Mucosa of descending colon (tissue), 3 donors: ENCODE data around the gene CHEK1. TPM values are rescaled to one million over a fixed set of nuclear protein-coding genes. Genes with fewer than 3 reads are reported as not detected.
"Not testable (repeated sequence)": the region's sequence is repeated elsewhere in the genome, so short reads cannot be mapped to it uniquely, and the experiment has no call there.

ENCODE experiments used
- ATAC-seq: fragments of 200-7000 bp; cut with Tn5 transposase; one replicate; pipeline ENCODE4 v1.9.1; 2020; ENCODE audit warnings: mild to moderate bottlenecking, moderate library complexity
- DNase-seq, 3 donors: peaks; one replicate each; pipeline ENCODE4 v3.0.0-alpha.2; 2020
- H3K36me3 ChIP-seq: fragments of 200-600 bp; one replicate; pipeline ENCODE4 v1.8.0; 2021; ENCODE audit warnings: low read depth, mild to moderate bottlenecking
- H3K4me1 ChIP-seq: fragments of 200-600 bp; one replicate; pipeline ENCODE4 v1.8.0; 2021; ENCODE audit warnings: low read depth, mild to moderate bottlenecking
- H3K4me3 ChIP-seq: fragments of 200-600 bp; one replicate; pipeline ENCODE4 v1.8.0; 2021; ENCODE audit warnings: mild to moderate bottlenecking
- H3K9me3 ChIP-seq: fragments of 200-600 bp; one replicate; pipeline ENCODE4 v1.8.0; 2021; ENCODE audit warnings: mild to moderate bottlenecking
- intact Hi-C, 2 donors: fragments of 100-400 bp; cut with DNase I in 1 of 2; cut with micrococcal nuclease in 1 of 2; formaldehyde crosslinking; loops; one replicate each; pipeline versions ENCODE4 v1.11.0 to v1.11.1; 2022; cut with DNase I, micrococcal nuclease
- total RNA-seq, 3 donors: library from RNA; stranded (reverse); fragmentation: NEBNext Ultra II Directional in 2 of 3; extraction: Animal tissue kit (Norgen Biotek cat#: 25700) in 2 of 3; gene quantifications; one replicate each; pipeline versions ENCODE4 v1.2.1 to v1.2.4, GENCODE V29; 2021 to 2023
- TF ChIP-seq, protein P1 (sequence below): fragments of 200-600 bp; IDR thresholded peaks from one replicate; pipeline ENCODE4 v1.8.0; 2022; ENCODE audit warnings: antibody characterized with exemption, mild to moderate bottlenecking
- donor health status: DM: no; HTN: no; CAD: no; lungs with moderate emphysema.
- donor health status: DM: no; HTN: no; CAD: no.
- donor health status: DM: no; HTN: yes; CAD: no.

The CHEK1 gene
- total RNA-seq, 3 donors from 2014 or later = 5.6 to 15.0 (median 8.8) TPM

GRCh38 chr11:125694951-125695350 lies 70.0 kb downstream of the CHEK1 start:
- no peaks in the 10 kb centered on the region for H3K4me1 ChIP-seq
- ATAC-seq = no peak
- intact Hi-C loops = no loop called here
- no peaks in the 10 kb centered on the region for H3K9me3 ChIP-seq
- H3K36me3 ChIP-seq = no peaks in the 10 kb centered on the region
- TF ChIP-seq, protein P1, sequence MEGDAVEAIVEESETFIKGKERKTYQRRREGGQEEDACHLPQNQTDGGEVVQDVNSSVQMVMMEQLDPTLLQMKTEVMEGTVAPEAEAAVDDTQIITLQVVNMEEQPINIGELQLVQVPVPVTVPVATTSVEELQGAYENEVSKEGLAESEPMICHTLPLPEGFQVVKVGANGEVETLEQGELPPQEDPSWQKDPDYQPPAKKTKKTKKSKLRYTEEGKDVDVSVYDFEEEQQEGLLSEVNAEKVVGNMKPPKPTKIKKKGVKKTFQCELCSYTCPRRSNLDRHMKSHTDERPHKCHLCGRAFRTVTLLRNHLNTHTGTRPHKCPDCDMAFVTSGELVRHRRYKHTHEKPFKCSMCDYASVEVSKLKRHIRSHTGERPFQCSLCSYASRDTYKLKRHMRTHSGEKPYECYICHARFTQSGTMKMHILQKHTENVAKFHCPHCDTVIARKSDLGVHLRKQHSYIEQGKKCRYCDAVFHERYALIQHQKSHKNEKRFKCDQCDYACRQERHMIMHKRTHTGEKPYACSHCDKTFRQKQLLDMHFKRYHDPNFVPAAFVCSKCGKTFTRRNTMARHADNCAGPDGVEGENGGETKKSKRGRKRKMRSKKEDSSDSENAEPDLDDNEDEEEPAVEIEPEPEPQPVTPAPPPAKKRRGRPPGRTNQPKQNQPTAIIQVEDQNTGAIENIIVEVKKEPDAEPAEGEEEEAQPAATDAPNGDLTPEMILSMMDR = no peak
- no peak for DNase-seq
- H3K4me3 ChIP-seq = no peak overlapping the region

- intact Hi-C loops = no loop called here
These were observed 76.2 kb downstream of the CHEK1 start for GRCh38 chr11:125701018-125701610.

GRCh38 chr11:125701858-125702621 lies 77.1 kb downstream of the CHEK1 start:
- TF ChIP-seq, protein P1 = no peak
- H3K4me3 ChIP-seq = no peak overlapping the region
- no peak for ATAC-seq
- no peaks in the 10 kb centered on the region for H3K36me3 ChIP-seq
- no peaks in the 10 kb centered on the region for H3K9me3 ChIP-seq
- intact Hi-C loops = no loop called here
- no peaks in the 10 kb centered on the region for H3K4me1 ChIP-seq
- DNase-seq = no peak

More at GRCh38 chr11:125701018-125701610, 76.2 kb downstream of the CHEK1 start:
- H3K36me3 ChIP-seq = no peaks in the 10 kb centered on the region
- TF ChIP-seq, protein P1 = no peak
- ATAC-seq = no peak
- no peaks in the 10 kb centered on the region for H3K9me3 ChIP-seq
- H3K4me3 ChIP-seq = no peak overlapping the region
- no peaks in the 10 kb centered on the region for H3K4me1 ChIP-seq
- DNase-seq = no peak

GRCh38 chr11:125704686-125705085 lies 79.7 kb downstream of the CHEK1 start:
- H3K4me3 ChIP-seq, DNase-seq, H3K36me3 ChIP-seq, H3K9me3 ChIP-seq, ATAC-seq, intact Hi-C loops, H3K4me1 ChIP-seq: not testable (repeated sequence)

DNA sequence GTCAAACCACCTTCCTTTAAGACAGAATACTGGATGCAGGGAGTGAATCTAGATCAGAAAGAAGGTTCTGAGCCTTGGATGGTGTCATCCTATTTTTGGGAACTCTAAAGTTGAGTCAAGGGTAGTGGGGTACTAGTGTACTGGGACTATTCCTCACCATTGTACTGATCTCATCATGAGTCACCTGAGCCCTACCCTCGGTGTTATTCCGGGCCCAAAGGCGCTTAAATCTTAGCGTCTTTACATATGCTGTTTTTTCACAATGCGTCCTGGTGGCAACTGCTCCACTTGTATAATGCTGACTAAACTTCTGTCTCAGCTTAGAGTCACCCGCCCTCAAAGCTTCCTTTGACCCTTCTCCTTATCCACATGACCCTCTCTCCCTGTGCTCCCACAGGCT lies 95.8 kb downstream of the CHEK1 start:
- H3K4me1 ChIP-seq = no peaks in the 10 kb centered on the region
- H3K9me3 ChIP-seq = no peaks in the 10 kb centered on the region
- DNase-seq (no peak), ATAC-seq (no peak)
- intact Hi-C loops = no loop called here
- no peaks in the 10 kb centered on the region for H3K36me3 ChIP-seq
- H3K4me3 ChIP-seq = no peak overlapping the region
- TF ChIP-seq, protein P1 = no peak

GRCh38 chr11:125724125-125724524 lies 99.2 kb downstream of the CHEK1 start:
- ATAC-seq = no peak

More at GRCh38 chr11:125724125-125724524, 99.2 kb downstream of the CHEK1 start:
- H3K36me3 ChIP-seq = no peaks in the 10 kb centered on the region
- TF ChIP-seq, protein P1 = no peak
- H3K4me3 ChIP-seq = no peak overlapping the region
- H3K9me3 ChIP-seq = no peaks in the 10 kb centered on the region
- peak in 1 of 3 donors; percentile 2 for DNase-seq
- H3K4me1 ChIP-seq = no peaks in the 10 kb centered on the region
- intact Hi-C loops = no loop called here
